ENCODE data around the gene SLC35F5.
"Not testable (repeated sequence)": the region's sequence is repeated elsewhere in the genome, so short reads cannot be mapped to it uniquely, and the experiment has no call there.

The SLC35F5 gene, protein sequence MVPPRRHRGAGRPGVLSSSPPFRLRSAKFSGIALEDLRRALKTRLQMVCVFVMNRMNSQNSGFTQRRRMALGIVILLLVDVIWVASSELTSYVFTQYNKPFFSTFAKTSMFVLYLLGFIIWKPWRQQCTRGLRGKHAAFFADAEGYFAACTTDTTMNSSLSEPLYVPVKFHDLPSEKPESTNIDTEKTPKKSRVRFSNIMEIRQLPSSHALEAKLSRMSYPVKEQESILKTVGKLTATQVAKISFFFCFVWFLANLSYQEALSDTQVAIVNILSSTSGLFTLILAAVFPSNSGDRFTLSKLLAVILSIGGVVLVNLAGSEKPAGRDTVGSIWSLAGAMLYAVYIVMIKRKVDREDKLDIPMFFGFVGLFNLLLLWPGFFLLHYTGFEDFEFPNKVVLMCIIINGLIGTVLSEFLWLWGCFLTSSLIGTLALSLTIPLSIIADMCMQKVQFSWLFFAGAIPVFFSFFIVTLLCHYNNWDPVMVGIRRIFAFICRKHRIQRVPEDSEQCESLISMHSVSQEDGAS

DNA sequence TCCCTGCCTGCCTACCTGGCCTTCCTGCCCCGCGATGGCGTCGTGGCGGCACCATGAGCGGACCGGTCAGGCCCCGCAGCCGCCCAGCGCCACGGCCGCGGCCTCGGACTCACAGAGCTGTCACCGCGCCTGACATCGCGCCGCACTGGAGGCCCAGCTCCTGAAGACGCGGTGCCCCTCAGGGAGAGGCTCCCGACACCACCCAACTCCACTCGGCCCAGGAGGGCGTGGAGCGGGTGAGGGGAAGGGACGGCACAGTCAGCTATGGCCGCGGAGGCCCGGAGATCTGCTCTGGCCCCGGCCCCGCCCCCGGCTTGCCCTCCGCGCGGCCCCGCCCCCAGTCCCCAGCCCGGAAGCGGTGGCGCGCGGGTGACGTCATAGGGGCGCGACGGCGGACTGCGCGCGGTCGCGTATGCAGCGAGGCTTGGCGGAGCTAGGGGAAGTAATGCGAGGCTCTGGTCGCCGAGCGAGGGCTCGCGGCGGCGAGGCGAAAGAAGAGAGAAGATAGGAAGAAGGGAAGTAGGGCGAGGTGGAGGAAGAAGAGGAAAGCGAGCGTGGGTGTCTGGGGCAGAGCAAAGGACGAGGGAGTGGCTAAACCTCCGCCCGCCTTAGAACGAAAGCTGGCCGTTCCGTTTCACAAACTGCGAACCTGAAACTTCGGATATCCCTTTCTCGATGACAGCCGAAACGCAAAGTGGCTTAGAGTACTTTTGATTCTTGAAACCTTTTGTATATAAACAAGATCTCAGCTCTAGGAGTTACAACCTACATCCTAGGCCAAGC lies at the start of gene SLC35F5:
SLC35F5 (minus strand) TSS at position 288 of the 783 bp plus-strand sequence; CDS start at position 55, 233 bp downstream.
- DNase-seq (ENCODE audit: low read depth): peak; percentile 61

DNA sequence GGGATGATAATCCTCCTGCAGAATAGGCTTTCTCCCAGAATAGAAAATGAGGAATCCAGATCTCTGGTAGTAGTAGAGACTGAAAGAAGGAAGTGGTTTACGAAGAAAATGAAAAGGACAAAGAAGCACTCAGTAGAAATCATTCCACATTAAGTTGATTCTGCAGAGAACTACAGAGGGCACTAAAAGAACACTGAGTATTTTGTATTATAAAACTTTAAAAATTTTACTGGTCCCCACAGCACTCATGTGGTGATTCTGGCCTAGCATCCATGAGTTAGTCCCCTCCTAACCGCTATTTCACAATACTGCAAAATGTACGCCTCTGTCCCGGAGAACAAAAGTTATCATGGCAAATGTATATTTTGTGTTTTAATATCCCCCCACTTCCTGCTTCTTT lies 42.9 kb upstream of the SLC35F5 start:
- no peak for DNase-seq (ENCODE audit: low read depth)

DNA sequence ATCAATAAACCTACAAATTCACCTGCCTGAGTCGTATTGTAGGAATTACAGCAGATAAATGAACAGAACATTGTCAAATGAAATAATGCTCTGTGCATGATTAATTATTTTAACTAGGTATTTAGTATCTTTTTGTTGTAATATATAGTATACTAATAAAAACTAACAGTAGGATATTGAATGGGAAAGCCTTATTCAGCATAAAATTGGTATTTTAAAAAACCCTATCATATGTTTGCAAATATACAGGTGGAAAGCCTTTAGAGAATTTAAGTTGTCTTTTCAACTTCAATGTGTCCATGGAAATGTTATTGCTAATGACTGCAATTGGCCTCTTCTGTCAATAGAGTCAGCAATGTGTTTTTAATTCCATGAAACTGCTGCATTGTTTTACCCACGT lies 40.8 kb upstream of the SLC35F5 start:
- no peak for DNase-seq (ENCODE audit: low read depth)

DNA sequence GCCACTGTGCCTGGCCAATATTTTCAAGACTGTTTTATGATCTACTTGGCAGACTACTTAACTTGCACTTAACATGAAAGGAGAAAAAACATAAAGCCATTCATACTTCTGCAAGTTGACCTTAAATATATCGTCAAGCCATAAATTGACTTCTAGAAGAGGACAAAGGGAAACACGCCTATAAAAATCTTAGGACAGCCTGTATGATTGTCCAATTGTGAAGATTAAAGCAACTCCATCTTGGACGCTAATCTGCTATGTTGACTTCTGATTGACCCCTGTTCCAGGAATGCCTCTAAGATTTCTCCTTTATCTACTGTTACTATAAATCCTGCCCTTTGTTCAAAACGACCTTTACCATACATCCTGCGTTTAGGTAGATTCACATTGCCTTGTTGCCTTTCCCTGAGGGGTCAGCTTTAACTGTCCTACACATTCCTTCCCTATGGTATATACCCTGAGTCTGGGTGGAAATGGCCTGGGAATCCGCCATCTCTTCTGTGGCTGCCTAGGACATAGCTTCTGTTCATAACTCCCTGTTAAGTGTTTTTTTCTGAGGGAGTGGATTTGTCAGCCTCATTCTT lies 40.2 kb upstream of the SLC35F5 start:
- DNase-seq (ENCODE audit: low read depth): no peak

DNA sequence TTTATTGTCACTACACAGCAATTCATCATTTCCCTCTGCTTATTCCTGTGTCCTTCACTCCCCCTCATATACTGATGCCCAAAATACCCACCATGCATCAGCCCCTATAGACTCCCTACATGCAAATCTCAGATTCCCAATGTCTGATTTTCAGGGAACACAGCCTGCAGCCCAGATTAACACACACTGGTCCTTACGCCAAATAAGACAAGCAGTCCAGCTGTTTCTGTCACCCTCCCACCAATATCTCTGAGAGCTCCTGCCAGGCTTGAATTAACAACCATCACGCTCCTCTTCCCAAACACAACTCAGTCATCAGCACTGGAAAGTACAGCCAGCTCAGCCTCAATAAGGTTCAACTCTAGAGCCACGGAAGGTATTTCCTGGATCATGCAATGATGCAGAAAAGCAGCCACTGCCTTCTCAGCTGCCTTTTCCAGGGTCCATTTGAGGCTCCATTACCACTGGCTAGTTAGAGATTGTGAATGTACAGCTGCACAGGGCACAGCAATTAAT lies 39.0 kb upstream of the SLC35F5 start:
- no peak for DNase-seq (ENCODE audit: low read depth)

DNA sequence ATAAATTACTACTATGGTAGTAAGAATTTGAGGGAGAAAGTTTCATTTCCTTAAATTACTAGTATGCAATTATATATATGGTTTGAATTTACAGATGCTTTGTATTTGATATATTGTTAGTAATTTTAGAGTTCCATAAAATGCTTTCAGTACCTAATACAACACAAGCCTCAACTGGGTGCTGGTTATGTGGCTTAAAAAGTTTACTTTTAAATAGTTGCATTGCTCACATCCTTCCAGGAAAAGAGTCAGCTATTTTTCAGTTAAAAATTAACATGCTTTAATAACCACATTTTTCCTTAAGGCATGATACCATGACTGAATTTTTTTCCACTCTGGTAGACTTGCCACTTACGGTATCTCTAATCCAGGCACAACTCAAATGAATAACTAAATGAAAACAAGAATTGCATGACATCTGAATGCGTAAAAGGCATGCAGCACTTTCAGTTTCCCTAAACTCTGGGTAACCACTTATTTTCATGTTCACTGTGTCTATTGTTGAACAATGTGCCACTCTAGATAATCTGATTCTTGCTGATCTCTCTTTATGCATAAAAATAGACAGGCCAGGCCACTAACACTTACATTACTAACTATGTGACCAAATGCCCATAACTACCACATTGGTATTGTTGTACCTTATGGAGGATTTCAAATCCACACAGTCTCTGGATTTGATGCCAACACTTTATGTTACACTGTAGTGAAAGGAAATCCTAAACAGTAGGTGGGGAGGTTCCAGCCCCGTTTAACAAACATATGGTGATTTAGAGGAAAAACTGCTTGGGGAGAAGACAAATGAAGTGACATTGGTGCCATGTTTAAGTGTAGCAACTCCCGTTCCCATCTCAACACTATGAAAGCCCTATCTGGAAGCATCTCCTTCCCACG lies 35.5 kb upstream of the SLC35F5 start:
- no peak for DNase-seq (ENCODE audit: low read depth)

DNA sequence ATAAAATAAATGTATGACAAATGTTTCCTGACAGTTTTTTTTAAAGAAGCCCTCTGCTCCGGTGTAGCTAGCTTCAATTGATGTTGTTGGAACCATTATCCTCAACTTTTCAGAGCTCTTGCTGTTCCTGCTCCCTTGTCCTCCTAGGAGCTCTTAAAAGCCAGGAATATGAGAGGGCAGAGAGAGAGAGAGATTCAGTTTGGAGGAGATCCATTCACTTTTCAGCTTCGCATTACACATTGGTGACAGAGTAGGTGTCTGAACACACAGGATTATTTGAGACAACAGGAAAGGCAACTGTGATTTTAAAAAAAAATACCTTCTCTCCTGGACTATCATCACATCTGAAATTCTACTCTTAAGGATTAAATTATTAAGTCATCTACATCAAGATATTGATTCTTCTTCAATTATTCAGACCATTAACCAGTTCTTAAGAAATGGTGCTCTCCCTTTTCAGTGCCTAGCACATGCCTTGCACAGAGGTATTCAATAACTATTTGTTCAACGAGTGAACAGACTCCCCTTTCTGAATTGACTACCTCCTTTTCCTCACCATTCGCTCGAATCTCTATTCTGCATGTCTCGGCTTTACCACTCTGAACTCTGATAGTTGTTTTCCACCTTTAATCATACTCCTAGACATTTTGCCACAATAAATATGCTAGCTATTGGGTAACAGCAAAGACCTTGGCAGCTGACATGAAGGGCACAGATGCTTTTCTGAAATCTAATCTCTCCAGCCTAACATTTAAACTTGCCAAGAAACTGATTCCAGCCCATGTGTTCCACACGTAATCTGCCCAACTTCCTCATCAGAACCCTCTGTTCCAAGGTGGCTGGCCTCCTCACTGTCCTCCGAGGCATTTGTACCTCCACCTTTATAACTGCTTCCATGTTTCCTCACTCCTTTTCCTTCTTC lies 28.6 kb upstream of the SLC35F5 start:
- DNase-seq (ENCODE audit: low read depth): no peak

DNA sequence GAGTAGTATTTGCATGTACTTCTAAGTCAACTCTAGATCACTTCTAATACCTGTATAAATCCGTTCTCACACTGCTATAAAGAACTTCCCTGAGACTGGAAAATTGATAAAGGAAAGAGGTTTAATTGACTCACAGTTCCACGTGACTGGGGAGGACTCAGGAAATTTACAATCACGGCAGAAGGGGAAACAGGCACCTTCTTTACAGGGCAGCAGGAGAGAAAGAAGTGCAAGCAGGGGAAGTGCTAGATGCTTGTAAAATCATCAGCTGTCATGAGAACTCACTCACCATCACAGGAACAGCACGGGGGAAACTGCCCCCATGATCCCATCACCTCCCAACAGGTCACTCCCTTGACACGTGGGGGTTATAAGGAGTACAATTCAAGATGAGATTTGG lies 24.0 kb upstream of the SLC35F5 start:
- no peak for DNase-seq (ENCODE audit: low read depth)

DNA sequence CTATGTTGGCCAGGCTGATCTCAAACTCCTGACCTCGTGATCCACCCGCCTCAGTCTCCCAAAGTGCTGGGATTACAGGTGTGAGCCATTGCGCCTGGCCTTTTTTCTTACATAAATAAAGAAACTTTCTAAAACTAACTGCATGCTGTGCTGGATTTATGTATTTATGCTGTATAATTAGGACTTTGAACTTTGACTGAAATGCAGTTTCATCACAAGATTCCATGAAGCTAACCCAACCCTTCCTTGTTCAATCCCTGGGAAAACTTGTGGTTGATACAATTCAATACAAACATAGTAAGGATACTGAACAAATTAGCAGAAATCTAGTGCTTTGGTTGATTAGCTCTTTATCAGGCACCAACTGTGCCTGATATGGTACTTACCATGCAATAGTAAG lies 20.9 kb upstream of the SLC35F5 start:
- no peak for DNase-seq (ENCODE audit: low read depth)

DNA sequence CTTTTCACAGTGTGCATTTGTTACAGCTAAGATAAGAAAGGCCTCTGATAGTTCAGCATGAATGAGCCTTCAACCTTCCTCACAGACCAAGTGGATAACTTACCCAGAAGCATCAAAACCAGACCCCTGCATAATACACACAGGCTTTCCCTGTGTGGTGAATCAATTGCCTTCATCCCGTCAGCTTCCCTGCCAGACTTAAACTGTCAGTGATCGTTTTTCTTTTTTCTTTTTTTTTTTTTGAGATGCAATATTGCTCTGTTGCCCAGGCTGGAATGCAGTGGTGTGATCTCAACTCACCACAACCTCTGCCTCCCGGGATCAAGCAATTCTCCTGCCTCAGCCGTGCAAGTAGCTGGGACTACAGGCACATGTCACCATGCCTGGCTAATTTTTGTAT lies 20.5 kb upstream of the SLC35F5 start:
- DNase-seq (ENCODE audit: low read depth): no peak

DNA sequence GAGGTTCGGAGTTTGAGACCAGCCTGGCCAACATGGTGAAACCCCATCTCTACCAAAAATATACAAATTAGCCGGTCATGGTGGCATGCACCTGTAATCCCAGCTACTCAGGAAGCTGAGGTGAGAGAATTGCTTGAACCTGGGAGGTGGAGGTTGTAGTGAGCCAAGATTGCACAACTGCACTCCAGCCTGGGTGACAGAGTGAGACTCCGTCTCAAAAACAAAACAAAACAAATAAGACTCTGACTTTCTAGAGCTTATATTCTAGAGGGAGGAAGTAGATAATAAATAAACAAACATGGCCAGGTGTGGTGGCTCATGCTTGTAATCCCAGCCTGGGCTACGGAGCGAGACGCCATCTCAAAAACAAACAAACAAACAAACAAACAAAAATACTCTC lies 18.2 kb upstream of the SLC35F5 start:
- DNase-seq (ENCODE audit: low read depth): not testable (repeated sequence)

DNA sequence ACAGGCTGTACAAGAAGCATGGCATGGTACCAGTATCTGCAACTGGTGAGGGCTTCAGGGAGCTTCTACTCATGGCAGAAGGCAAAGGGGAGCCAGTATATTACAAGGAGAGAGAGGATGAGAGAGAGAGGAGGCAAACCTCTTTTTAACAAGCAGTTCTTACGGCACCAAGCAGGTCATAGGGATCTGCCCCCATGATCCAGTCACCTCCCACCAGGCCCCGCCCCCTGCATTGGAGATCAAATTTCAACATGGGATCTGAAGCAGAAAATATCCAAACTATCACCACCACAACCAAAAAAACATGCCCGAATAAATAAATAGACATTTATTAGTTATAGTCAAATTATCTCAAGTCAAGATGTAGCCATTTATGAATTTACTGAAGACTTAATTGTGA lies 14.5 kb upstream of the SLC35F5 start:
- no peak for DNase-seq (ENCODE audit: low read depth)

DNA sequence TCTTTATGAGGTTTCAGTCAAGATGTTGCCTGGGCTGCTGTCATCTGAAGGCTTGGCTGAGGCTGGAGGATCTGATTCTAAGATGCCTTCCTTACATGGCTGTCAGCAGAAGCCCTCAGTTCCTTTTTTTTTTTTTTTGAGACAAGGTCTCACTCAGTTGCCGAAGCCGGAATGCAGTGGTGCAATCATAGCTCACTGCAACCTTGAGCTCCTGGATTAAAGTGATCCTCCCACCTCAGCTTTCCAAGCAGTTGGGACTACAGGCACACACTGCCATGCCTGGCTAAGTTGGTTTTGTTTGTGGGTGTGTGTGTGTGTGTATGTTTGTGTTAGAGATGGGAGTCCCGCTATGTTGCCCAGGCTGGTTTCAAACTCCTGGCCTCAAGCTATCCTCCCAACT lies 13.1 kb upstream of the SLC35F5 start:
- DNase-seq (ENCODE audit: low read depth): no peak

DNA sequence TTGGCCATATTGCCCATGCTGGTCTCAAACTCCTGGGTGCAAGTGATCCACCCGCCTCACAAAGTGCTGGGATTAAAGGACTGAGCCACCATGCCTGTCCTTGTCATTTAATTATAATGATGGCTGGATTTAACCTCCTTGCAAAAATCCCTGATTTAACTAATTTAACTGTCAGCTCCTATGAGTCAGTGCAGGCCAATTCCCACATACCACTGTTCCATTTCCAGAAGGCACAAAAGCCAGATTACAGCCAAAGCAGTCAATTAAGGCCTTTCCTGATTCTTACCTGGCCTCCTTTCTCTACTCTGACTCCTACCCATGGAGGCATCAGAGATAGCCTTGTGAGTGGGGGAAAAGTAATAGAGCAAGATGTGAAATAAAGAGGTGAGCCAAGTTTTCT lies 12.3 kb upstream of the SLC35F5 start:
- no peak for DNase-seq (ENCODE audit: low read depth)

DNA sequence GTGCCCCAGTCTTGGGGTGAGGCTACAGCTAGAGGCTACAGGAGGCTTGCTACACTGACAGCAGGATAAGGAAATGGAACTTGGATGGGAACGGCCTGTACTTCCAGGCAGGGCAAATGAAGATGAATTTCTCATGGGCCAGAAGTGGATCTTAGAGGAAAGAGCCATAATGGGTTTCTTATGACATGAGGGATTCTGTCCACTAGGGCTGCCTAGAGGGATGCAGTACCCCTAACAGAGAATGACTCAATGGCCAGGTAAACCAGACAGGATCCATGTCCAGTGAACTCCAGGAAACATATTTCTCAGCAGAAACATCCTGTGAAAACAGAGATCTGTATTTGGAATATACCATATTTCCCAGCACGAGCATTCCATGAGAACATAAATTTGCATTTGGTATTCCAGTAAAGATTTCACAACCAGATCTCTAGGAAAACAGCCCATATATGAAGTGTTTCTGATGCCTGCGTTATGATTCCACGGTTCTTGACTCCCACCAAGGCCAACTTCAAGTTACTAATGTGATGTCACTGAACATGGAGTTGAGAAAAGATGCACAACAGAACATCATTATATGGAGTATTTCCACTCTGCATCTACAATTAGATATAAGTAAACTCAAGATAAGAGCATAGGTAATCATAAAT lies 11.5 kb upstream of the SLC35F5 start:
- DNase-seq (ENCODE audit: low read depth): no peak

DNA sequence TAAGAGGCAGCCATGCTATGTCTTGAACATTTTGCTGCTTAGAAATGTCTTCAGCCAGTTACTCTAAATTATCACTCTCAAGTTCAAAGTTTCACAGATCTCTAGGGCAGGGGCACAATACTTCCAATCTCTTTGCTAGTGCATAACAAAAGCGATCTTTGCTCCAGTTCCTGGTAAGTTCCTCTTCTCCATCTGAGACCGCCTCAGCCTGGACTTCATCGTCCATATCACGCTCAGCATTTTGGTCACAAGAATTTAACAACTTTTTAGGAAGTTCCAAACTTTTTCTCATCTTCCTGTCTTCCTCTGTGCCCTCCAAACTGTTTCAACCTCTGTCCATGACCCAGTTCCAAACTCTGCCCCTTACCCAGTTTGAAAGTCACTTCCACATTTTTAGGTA lies 8.8 kb upstream of the SLC35F5 start:
- no peak for DNase-seq (ENCODE audit: low read depth)

DNA sequence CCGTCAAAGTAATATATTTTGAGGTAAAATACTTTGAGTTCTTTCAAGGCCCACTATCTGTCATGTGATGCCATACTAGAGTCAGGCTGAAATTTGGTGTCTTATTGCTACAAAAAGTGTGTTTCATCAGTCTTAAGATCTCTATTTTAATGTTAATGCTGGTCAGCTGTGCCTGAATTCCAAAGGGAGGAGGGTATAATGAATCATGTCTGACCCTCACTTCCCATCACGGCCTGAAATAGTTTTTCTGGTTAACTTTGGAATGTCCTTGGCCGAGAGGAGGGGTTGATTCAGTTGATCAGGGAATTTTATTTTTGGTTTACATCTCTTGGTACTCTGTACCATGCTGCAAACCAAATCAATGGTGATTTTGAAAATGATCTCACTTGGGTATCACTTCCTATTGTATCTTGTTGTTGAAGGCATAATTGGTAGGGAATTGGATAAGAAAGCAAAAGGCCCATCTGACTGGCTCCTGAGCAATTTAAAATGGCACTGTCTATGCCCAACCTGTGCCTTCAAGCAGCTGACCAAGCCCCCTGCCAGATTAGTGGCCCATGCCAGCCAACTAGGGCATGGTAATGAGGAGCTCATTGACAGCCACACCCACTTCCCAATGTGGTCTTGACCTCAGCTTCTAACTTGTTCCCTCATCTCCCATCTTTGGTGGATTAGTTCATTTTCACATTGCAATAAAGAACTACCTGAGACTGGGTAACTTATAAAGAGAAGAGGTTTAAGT lies 6.1 kb upstream of the SLC35F5 start:
- peak; percentile 77 for DNase-seq (ENCODE audit: low read depth)

DNA sequence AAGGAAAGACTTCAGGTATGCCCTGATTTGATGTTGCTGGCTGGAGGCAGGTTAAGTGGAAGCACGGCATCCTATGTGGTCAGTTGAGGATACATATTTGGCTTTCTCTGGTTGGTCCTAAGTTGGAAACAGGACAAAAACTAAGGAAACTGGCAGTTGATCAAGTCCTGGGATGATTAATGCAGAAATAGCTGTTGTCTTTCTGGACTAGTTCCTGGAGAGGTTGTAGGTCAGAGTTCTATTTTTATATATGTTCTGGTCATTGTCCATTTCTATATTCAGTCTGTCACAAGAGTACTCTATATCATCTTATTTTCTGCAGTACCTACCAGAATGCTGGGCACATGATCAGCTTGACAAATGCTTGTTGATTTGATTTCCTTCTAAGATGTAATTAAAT lies 4.0 kb upstream of the SLC35F5 start:
- peak; percentile 69 for DNase-seq (ENCODE audit: low read depth)

DNA sequence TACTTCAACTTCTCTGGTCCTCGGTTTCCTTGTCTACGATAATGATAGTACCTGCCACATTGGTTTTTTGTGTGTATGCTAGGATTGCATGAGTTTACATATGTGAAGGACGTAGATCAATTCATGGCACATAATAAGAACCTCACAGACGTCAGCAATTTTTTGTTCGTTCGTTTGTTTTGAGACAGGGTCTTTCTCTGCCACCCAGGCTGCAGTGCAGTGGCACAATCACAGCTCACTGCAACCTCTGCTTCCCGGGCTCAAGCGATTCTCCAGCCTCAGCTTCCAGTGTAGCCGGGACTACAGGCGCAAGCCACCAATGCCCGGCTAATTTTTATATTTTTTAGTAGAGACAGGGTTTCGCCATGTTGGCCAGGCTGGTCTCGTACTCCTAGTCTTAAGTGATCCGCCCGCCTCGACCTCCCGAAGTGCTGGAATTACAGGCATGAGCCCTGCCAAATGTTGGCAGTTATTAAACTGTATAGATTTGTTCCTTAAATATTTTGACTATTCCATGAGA lies 756 bp upstream of the SLC35F5 start:
- DNase-seq (ENCODE audit: low read depth): no peak

Data from HS-5 (cell line).